Left colon (tissue), 2 donors: ENCODE data around the gene ST14. TPM values are rescaled to one million over a fixed set of nuclear protein-coding genes. Genes with fewer than 3 reads are reported as not detected.
"Not testable (repeated sequence)": the region's sequence is repeated elsewhere in the genome, so short reads cannot be mapped to it uniquely, and the experiment has no call there.

ENCODE experiments used
- ATAC-seq: fragments of 200-7000 bp; cut with Tn5 transposase; one replicate; pipeline ENCODE4 v1.9.1; 2020; ENCODE audit warnings: mild to moderate bottlenecking, moderate library complexity
- DNase-seq, 2 donors: peaks; one replicate each; pipeline ENCODE4 v3.0.0-alpha.2; 2020
- intact Hi-C, 2 donors: fragments of 100-400 bp; cut with DNase I in 1 of 2; cut with micrococcal nuclease in 1 of 2; formaldehyde crosslinking; loops; one replicate each; pipeline versions ENCODE4 v1.11.2 to v1.14.0; 2022; cut with DNase I, micrococcal nuclease
- total RNA-seq, 2 donors: library from RNA; stranded (reverse); fragmentation: NEBNext Ultra II Directional; extraction: Animal tissue kit (Norgen Biotek cat#: 25700); gene quantifications; one replicate each; pipeline ENCODE4 v1.2.1, GENCODE V29; 2021
- donor health status: DM: no; HTN: no; CAD: no.
- donor health status: DM: yes; HTN: yes; CAD: no.

The ST14 gene
- total RNA-seq, 2 donors from 2014 or later = 499 to 535 TPM

DNA sequence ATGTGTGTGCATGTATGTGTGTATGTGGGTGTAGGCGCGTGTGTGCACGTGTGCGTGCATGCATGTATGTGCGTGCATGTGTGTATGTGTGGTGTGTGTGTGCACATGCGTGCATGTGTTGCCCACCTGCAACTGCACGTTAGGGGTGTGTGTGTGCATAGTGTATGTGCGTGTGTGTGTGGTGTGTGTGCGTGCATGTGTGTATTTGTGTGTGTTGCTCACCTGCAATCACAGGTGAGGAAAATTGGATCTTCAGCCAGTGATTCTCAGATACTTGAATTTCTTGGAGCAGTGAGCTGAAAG is 54.3 kb downstream of the ST14 start:
- DNase-seq (no peak), ATAC-seq (no peak)
- intact Hi-C loops = no loop called here

DNA sequence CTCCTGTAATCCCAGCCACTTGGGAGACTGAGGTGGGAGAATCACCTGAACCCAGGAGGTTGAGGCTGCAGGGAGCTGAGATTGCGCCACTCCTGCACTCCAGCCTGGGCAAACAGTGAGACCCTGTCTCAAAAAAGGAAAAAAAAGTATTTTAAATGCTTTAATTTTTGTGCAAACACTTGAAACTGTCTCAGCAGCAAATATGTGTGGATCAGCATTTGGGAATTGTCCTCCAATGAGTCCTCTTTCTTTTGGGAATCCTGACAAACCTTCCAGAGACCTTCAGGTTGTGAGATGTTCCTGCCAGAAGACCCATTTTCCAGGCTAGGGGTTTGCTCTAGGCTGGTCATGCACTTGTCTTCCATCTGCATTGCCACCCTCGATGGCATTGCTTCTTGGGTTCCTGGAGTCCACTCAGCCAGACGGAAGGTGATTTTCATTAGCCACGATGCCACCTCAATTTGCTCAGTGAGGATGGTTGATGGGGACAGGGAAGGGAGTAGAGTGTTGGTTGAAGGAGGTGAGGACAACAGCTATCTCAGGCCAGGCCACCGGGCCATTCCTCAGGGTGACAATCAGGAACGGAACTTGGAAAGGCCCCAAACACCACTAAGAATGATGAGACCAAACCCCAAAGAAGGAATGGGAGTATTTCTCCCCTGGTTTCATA is 55.4 kb downstream of the ST14 start:
- intact Hi-C loops = no loop called here
- DNase-seq (no peak), ATAC-seq (no peak)

DNA sequence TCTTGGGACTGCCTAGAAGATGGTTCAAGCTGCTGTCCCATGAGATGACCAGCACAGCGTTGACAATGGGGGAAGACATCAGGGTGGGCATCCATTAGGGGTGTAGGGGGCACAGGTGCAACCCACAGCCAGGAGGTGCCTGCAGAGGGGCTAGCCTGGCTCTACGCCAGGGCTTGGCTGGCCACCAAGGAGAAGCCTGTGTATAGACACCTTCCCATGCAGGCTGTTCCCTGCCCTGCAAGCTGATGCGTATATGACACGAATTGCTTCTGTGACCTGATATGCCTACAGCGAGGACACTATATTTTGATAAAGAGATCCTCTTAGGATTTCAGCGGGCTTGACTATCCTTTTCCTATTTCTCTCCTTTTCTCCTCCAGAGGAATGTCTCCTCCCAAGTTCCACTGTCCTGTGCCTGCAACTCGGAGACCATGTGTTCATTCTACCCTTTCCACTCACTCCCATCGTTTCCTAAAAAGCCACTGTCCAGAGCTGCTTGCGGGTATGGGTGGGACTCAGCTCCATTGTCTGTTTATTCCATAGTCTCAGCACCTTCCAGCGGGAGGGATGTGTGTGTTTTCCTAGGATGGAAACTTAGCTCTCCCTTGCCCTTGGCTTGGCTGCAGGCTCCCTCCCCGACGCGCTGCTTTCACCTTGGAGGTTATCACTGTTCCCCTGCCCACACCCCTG is 56.1 kb downstream of the ST14 start:
- DNase-seq = no peak

DNA sequence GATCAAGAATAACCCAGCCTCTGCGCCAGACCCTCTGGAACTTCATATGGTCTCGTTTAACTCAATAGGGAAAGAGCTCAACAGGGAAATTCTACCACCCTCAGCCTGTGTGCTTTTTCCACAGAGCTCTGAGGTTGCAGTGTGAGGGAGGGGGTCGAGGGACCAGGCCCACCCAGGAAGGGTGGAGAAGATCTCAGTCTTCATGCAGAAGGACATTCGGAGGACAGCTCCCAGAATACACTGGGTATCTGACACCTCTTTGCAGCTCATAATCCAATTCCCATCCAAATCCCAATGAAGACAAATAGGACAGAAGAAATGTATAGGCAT is 56.6 kb downstream of the ST14 start:
- no peak for DNase-seq
- ATAC-seq = no peak
- intact Hi-C loops = no loop called here

More for the DNA sequence above, 56.1 kb downstream of the ST14 start:
- intact Hi-C loops = no loop called here
- no peak for ATAC-seq

DNA sequence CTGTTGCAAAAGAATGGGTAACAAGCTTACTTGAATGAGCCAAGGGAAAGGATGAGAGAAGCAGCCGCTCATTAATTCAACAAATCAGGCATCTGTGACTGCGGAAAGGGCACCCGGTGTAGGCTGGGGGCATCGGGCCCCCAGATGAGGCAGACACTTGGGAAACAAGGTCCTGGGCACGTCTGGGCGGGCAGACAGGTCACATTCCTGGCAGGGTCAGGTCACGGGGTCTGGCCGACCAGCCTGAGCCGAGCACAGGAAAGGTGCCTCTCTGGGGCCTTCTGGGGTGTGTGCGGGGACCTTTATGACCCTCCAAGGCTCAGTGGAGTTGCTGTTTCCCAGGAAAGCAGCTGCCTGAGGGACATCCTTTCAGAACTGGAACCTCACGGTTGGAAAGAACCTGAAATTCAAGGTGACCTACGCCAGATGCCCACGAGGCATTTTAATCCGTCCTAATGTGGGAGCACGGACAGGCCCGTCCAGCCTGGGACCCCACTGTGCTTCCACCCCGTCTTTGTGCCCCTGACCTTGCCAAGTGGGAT is 57.1 kb downstream of the ST14 start:
- ATAC-seq (peak; percentile 1), DNase-seq (no peak)
- intact Hi-C loops = no loop called here

DNA sequence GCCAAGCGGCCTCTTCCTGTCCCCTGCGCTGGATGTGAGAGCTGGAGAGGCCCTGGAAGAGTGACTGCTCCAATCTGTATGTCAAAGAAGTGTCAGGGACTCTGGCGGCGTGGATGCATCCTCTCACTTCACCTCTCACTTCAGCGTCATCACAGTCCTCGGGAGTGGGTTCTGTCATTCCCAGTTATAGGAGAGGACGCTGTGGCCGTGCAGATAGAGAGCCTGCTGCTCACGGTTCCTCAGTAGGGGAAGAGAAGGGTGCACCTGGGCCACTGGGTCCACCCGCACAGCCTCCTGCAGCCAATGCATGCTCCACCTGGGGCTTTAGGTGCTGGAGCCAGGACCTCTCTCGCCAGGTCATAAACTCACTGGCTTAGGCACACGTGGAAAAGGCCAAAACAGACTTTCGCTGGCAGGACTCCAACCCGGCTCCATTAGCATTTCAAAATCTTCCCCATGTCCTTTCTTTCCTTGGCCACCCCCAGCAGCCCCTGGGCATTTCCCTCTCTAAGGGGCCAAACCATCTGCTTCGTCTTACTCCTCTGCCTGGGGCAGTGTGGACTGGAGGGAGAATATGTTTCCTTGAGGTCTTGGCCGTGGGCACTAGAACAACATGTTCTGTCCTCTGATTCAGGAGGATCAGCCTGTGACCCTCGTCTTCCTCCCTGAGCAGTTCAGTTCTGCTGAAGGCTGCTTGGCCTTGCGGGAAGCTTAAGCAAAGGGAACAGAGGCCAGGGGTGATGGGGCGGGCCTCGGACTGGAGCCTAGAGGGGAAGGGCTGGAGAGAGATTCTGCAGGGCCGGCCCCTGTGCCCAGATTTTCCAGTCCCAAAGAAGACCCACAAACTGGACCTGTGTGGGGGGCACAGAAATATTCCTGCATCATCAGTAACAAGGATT is 57.8 kb downstream of the ST14 start:
- intact Hi-C loops = no loop called here
- no peak for ATAC-seq
- no peak for DNase-seq

DNA sequence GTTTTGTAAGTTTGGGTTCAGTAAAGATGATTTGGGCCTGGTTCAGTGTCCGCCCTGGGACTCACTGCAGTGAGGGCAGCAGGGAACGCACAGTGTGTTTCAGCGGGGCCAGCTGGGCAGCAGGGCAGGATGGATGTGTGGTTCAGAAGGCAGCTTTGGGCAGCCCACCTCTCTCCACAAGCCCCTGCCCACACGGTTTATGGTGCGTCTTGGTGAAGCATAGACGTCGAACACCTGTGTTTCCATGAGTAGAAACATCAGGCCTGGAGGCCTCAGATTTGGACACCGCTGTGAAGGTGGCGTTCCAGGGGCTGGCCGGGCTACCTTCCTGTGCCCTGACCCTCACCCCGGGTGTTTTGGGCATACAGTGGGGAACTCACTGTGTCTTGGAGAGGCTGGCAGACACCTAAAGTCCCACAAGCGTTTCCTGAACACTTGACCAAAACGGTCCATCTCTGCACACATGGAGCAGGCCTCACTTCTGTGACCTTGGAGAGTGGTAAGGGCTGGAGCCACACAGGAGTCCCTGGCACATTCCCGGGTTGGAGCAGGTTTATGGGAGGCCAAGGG is 59.0 kb downstream of the ST14 start:
- no peak for DNase-seq
- intact Hi-C loops = no loop called here
- ATAC-seq = no peak

DNA sequence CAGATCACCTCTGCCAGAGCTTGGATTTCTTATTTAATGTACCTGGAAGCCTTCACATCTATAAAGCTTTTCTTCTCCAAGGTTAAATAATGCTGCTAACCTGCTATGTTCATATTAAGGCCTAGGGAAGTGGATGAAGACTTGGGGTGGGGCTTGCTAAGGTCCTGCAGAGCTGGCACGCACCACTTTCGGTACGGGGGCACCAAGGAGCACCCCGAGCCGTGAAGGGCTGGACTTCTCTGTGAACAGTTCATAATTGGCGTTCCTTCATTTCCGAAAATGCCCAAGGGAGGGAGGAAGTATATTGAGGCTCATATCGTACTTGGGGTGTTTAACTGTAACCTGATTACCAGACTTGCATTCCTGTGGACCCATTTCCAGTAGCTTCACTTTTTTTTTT is 59.6 kb downstream of the ST14 start:
- DNase-seq (no peak), ATAC-seq (no peak)
- intact Hi-C loops = no loop called here

DNA sequence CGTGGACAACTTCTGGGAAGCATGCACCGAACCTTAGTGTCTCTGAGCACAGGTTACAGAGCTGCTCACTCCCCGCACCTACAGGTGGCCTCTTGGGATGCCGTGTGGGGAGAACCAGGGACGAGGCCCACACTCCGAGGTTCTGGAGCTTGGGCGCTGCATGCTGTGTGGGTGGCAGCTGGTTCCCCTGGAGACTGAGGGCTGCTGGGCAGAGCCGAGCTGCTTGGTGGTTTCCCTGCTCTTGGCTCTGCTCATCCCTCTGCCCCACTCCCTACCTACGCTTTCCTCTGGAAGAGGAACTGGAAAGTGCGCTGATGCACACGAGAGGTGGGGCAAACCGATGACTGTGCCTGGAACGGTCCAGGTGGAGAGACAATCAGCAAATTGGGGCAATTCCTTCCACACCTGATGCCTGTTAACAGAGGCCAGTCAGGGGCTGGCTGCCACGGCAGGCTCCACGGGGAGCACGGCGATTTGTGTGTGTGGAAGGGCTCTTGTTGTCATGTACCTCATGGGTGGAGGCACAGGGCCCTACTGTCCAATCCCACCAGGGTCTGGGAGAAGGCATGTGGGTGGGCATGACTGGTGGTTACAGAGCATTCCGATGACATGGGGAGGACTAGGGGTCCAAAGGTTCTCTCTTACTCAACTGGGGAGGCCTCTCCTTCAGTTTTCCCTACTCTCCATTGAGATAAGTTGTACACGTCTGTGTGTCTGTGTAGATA is 60.9 kb downstream of the ST14 start:
- intact Hi-C loops = no loop called here
- no peak for DNase-seq
- no peak for ATAC-seq

DNA sequence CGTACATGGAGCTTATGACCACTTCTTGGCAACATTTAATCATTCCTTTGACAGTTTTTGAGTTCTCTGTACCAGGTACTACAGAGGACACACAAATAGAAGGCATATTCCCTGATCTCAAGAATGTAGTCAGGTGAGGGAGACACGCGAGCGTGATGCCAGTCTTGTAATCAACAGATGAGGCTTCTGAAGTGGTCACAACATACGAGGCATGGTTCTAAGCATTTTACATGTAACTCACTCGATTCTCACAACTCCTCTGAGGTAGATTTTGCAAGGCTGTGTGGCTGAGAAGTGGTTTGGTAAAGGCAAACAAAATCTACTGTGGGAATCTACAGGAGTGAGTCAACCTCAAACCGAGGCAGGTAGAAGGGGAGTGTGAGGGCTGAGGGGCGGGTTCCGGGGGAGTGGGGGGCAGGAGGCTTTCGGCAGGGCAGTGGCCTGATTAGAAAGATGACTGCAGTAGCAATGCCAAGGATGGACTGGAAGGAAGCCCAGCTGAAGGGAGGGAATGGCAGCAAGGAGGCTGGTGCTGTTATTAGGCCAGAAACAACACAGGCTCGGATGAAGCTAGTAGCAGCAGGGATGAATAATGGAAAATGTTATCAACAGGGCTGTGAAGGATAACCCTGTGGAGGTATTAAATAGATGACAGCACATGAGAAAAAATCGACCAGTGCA is 63.8 kb downstream of the ST14 start:
- ATAC-seq = no peak
- intact Hi-C loops = no loop called here
- no peak for DNase-seq

DNA sequence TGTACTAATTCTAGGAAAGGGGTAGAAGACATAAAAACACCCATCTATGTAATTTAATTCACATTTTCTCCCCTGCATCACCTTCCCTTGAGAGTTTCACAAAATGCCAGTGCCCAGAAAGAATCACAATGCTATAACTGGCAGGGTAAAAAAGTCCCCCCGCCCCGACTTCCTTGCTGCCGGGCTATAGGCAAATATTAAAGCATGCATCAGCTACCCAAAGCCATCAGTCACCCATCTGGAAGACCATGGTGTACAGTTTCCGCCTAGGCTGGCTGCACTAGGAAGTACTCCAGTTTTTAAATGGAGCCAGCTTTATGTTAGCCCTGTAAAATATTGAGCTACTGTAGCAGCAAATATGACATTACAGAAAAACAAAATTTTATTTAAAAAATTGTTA is 67.8 kb downstream of the ST14 start:
- ATAC-seq = no peak
- intact Hi-C loops = no loop called here
- no peak for DNase-seq

DNA sequence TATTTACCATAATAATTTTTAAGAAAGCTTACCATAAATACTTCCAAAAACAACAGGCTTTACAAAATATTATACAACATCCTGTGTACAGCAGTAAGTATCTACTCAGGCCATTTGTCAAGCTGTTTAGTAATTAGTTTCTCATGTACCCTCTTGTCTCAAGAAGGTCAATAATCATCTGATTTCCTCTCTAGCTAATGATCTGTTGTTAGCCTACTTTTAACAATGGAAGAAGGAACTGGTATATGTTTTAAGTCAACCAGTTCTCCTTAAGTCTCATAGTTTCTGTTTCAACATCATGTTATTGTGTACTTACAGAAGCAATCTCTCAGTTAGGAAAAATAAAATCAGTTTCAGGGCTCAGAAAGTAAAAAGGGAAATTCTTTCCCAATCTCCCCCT is 73.9 kb downstream of the ST14 start:
- DNase-seq, intact Hi-C loops, ATAC-seq: not testable (repeated sequence)

DNA sequence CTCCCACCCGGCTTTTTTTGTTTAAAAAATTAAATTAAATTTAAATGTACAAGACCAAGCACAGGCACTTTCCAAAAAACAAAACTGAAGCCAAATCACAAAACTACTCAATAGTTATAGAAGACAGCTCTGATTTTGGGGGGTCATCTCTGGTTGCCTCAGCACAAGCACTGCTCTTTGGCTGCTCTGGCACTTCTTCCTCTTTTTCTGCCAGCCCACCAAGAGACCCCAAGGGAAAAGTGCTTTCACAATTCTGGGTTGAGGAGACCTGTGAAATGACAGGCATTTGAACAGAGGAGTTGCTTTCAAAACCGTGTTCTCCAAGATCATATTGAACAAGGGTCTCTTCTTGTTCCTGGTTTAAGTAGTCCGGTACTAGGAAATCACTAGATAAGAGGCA is 74.3 kb downstream of the ST14 start:
- DNase-seq, intact Hi-C loops, ATAC-seq: not testable (repeated sequence)

DNA sequence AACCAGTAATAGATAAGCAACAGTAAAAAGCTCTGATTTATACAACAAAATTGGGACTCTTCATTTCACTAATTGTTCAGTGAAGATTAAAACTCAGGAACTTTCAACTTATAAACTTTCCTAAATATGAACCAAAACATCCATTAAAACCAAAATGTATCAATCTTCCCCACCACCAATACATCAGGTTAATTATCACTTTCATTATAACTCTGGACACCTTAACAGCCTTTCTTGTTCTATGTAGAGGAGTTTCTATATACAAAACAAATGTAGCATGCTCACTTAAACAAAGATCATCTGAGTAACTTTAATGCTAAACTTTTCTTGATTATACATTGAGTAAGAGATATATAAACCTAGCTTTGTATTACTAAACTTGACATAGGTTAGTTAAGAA is 74.7 kb downstream of the ST14 start:
- intact Hi-C loops = no loop called here
- ATAC-seq (no peak), DNase-seq (no peak)

DNA sequence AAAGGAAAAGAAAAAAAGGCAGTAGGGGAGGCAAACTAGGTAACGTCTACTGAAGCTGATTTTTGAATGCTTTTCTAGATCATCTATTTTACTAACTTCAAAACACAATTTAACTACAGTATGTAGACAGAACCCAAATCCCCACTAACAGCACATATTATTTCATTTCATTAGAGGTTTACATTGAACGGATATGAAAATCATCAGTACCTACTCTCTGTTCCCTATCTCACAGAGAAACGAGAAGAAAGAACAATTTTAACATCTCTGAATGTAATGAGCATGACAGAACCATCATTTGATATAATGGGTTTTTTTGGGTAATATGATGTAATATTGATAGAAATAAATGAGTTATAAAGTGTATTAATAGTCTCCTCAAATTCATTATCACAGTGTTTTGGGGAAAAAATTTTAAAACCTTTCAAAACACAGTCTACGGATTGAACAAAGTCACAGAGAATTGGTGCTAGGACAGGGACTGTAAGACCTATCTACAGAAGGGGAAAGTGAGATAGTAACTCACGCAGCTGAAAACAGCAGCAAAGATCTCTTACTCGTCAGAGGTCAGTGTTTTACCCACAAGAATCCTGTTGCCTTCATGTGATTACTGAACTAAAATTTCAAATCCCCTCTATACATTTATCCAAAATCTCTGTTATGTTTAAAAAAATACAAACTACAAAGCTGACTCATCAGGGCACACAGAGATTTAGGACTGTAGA is 77.9 kb downstream of the ST14 start:
- no peak for DNase-seq
- ATAC-seq = no peak
- intact Hi-C loops = no loop called here

DNA sequence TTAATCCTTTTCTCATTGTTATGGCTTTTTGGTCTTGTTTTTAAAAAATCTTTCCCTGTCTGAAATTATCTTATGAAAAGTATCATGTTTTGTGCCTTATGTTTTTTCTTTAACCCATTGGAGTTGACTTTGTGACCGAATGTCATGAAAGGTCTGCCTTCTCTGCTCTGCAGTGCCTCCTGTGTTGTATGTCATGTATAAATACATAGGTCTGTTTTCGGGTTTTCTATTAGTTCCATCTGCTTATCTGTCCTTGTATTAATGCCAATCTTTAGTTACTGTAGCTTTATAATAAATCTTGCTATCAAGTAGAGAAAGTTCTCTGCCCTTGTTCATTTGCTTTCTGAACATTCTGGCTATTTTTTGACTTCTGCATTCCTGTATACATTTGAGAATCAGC is 82.1 kb downstream of the ST14 start:
- no peak for ATAC-seq
- intact Hi-C loops = no loop called here
- DNase-seq = no peak

DNA sequence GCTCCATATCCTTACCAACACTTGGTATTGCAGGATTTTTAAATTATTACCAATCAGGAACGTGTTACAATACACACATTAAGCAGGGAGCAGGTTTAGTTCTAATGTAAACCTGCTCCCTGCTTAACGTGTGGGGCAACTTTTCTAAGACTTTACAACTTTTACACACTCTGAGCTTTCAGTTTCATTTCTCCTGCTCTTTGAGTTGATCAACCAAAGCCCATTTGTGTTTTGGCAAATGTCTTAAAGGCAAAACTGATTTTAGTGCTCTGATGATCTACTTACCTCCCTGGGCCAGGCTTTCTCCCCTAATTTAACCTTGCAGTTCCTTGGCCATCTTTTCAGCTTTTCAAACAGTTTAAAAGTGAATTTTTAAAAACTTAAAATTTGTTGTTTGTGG is 84.2 kb downstream of the ST14 start:
- DNase-seq (no peak), ATAC-seq (peak; percentile 89)
- intact Hi-C loops = no loop called here

DNA sequence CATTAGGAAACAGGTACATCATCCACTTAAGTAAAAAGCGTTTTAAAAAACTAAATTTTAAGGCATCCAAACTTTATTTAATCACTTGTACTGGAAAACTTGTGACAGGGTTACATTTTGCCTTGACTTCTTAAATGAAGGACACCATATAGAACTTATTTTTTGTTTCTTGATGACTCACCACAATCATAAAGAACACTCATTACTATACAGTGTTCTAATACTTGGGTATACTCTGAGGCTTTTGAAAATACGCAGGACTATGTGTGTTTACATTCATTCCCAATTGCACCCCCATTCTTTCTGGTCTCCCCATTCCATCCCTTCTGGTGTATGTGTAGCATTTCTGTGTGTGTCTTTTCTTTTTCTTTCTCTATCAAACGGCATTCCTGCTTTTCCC is 85.3 kb downstream of the ST14 start:
- intact Hi-C loops = no loop called here
- DNase-seq = no peak

More for the DNA sequence above, 85.3 kb downstream of the ST14 start:
- ATAC-seq = no peak
